Suprapubic skin (tissue), 4 donors: ENCODE results near the gene HAO1.

Experiments used
- POLR2A ChIP-seq, 2 donors: fragments of 450-650 bp; IDR thresholded peaks; one replicate each; pipeline ENCODE4 v1.6.1; 2017; ENCODE audit warnings: antibody characterized with exemption in 2 of 2, mild to moderate bottlenecking in 2 of 2, moderate library complexity in 2 of 2
- POLR2AphosphoS5 ChIP-seq, 3 donors: sonication (generic); formaldehyde crosslinking; IDR thresholded peaks; one replicate each; pipeline ENCODE4 v1.6.1; 2017; ENCODE audit warnings: antibody characterized with exemption in 3 of 3
- TF ChIP-seq, protein P1 (sequence below), 2 donors: fragments of 200-600 bp in 1 of 2; fragments of 450-650 bp in 1 of 2; sonication (generic) in 1 of 2; IDR thresholded peaks; one replicate each; pipeline ENCODE4 v1.5.1; 2016 to 2019; ENCODE audit warnings: antibody characterized with exemption in 2 of 2, mild to moderate bottlenecking in 1 of 2, moderate library complexity in 1 of 2

DNA sequence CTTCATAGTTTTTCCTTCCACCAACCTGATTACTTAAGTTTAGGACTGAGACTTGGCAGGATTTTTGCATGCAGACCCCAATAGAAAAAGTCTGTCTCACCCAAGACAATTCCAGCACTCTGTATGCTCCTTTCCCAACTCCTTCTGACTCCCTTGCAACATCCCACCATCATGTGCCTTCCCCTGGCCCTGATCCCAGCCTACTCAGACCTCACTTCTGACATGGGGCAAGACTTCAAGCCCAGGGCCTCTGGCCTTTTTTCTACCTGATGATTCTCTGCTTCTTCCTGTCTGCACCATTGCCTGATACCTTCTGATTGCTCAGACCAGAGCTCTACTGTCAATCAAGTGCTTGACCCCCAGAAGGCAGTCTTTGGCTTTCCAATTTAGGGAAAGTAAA lies 96.6 kb downstream of the HAO1 start:
- TF ChIP-seq, protein P1, sequence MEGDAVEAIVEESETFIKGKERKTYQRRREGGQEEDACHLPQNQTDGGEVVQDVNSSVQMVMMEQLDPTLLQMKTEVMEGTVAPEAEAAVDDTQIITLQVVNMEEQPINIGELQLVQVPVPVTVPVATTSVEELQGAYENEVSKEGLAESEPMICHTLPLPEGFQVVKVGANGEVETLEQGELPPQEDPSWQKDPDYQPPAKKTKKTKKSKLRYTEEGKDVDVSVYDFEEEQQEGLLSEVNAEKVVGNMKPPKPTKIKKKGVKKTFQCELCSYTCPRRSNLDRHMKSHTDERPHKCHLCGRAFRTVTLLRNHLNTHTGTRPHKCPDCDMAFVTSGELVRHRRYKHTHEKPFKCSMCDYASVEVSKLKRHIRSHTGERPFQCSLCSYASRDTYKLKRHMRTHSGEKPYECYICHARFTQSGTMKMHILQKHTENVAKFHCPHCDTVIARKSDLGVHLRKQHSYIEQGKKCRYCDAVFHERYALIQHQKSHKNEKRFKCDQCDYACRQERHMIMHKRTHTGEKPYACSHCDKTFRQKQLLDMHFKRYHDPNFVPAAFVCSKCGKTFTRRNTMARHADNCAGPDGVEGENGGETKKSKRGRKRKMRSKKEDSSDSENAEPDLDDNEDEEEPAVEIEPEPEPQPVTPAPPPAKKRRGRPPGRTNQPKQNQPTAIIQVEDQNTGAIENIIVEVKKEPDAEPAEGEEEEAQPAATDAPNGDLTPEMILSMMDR (IDR thresholded peaks at IDR 0.05), result no peak
- TF ChIP-seq POLR2AphosphoS5 (IDR thresholded peaks at IDR 0.05), result no peak
- no peak for TF ChIP-seq POLR2A (IDR thresholded peaks at IDR 0.05)
